Brain microvascular endothelial cell (primary cell): Measurements from ENCODE around the gene ANP32B.

ENCODE experiments used
- DNase-seq: peaks from one replicate; pipeline ENCODE4 v3.0.0-alpha.2; 2020
- H3K27ac ChIP-seq: fragments of 250-450 bp; sonication (Bioruptor Pico); 2 replicates; pipeline ENCODE4 v1.5.1; 2020; ENCODE audit warnings: mild to moderate bottlenecking, moderate library complexity
- H3K27me3 ChIP-seq: fragments of 250-450 bp; sonication (Bioruptor Pico); replicated peaks from 2 replicates; pipeline ENCODE4 v1.5.1; 2020; ENCODE audit warnings: mild to moderate bottlenecking
- H3K36me3 ChIP-seq: fragments of 250-450 bp; sonication (Bioruptor Pico); replicated peaks from 2 replicates; pipeline ENCODE4 v1.5.1; 2020; ENCODE audit warnings: mild to moderate bottlenecking
- H3K4me3 ChIP-seq: 2 replicates; pipeline ENCODE4 v1.5.1; 2011; ENCODE audit warnings: low read depth, mild to moderate bottlenecking, control low read depth, low read length, moderate library complexity
- in situ Hi-C: cut with HindIII; loops from 2 replicates; pipeline ENCODE4 v1.10.0; 2017; ENCODE audit warnings: low sequenced_read_pairs, low pct_ligation_motif_present
- TF ChIP-seq, protein P1 (sequence below): IDR thresholded peaks from 2 replicates; pipeline ENCODE4 v1.5.1; 2011; ENCODE audit warnings: low read depth, mild to moderate bottlenecking, moderate library complexity, low read length, control low read depth, inconsistent platforms; ENCODE audit errors: missing control alignments

The ANP32B gene

DNA sequence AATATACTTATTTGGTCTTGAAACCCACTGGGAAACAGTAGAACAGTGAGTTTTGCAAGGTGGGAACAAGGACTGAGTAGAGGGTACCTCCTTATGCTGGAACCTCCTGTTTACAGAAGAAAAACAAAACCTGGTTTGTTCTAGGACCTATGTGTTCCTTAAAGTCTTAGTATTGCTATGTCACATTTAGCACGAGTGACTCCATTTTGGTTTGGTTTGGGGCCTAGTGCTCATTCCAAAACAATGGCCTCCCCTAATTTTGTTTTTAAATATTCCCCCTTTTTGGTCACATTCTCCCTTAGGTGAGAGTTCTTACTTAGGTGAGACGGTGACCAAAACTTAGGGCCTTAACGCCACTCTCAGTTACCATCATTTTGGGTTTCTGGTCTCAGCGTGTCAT, 67.2 kb downstream of the ANP32B start:
- H3K36me3 ChIP-seq, result no peaks in the 10 kb centered on the region
- no peak for DNase-seq
- H3K27ac ChIP-seq, result no peak overlapping the region
- TF ChIP-seq, protein P1, sequence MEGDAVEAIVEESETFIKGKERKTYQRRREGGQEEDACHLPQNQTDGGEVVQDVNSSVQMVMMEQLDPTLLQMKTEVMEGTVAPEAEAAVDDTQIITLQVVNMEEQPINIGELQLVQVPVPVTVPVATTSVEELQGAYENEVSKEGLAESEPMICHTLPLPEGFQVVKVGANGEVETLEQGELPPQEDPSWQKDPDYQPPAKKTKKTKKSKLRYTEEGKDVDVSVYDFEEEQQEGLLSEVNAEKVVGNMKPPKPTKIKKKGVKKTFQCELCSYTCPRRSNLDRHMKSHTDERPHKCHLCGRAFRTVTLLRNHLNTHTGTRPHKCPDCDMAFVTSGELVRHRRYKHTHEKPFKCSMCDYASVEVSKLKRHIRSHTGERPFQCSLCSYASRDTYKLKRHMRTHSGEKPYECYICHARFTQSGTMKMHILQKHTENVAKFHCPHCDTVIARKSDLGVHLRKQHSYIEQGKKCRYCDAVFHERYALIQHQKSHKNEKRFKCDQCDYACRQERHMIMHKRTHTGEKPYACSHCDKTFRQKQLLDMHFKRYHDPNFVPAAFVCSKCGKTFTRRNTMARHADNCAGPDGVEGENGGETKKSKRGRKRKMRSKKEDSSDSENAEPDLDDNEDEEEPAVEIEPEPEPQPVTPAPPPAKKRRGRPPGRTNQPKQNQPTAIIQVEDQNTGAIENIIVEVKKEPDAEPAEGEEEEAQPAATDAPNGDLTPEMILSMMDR, result no peak
- no peaks in the 10 kb centered on the region for H3K27me3 ChIP-seq
- H3K4me3 ChIP-seq, result no peak overlapping the region
- in situ Hi-C loops, result no loop called here

DNA sequence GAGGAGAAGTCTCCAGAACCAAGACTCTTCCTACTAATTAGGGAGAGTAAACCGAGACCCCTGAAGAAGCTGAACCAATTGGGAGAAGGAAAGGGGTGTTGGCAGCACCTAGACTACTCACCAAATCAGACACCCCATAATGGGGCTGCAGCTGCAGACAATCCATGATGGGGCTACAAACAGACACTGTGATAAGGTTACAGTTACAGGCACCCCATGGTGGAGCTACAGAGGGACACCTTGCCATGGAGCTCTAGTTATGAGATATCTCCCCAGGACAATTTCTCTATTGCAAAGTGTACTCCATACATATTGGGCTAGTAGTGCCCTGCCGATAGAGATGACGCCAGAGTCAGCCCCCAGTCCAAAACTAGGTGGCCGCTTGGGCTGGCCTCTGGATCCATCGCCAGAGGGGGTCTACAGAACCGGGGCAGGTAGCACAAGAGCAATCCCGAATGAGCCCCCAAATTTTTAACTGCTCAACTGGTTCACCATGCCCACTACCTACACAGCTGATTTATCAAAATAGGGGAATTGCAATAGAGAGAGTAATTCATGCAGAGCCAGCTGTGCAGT, 71.3 kb downstream of the ANP32B start:
- TF ChIP-seq, protein P1, result no peak
- Histone ChIP-seq H3K4me3 (no peak overlapping the region), H3K27me3 (no peaks in the 10 kb centered on the region), H3K27ac (no peak overlapping the region), H3K36me3 (no peaks in the 10 kb centered on the region)
- in situ Hi-C loops, result no loop called here
- no peak for DNase-seq

DNA sequence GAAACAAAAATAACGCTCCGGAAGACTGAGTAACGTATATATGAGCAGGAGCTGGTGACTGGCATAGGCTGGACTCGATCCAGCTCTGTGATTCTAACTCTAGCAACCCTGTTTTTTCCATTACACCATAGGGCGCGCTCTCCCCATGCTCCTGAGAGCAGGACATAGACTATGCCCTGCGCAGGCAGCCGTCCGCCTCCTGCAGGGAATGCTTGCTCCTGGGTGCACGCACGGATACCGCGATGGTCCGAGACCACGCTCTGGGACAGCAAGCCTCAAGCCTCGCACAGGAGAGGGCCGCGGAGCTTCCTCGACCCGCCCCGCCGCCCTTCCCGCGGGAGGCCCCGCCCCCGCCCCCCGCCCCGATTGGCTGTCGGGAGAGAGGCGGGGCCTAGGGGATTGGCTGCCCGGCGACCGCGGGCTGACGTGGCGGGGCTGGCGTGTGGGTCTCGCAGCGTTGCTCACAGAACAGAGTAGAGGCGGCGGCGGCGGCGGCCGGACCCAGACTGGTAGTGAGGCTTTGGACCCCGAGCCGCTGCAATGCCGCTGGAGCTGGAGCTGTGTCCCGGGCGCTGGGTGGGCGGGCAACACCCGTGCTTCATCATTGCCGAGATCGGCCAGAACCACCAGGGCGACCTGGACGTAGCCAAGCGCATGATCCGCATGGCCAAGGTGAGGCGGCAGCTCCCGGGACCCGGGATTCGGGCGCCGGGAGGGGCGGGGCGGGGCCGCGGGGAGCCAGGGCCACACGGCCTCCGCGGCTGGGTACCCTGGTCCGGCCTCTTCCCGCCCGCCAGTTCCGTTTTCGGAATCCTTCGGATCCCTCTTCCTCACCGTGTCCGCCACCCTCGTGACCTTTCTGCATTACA, 73.4 kb downstream of the ANP32B start, which contains the start of gene NANS:
Gene NANS, plus strand, starts transcription at position 464 of the 869 bp plus-strand sequence. Its CDS starts 77 bp downstream, at position 541.
- no peaks in the 10 kb centered on the region for H3K27me3 ChIP-seq
- no peaks in the 10 kb centered on the region for H3K36me3 ChIP-seq
- TF ChIP-seq, protein P1, result peak; percentile 24
- peak within 1 kb of the TSS; percentile 84 for H3K4me3 ChIP-seq
- H3K27ac ChIP-seq, result peak within 1 kb of the TSS; percentile 82
- peak; percentile 96 for DNase-seq
- in situ Hi-C loops, result no loop called here

DNA sequence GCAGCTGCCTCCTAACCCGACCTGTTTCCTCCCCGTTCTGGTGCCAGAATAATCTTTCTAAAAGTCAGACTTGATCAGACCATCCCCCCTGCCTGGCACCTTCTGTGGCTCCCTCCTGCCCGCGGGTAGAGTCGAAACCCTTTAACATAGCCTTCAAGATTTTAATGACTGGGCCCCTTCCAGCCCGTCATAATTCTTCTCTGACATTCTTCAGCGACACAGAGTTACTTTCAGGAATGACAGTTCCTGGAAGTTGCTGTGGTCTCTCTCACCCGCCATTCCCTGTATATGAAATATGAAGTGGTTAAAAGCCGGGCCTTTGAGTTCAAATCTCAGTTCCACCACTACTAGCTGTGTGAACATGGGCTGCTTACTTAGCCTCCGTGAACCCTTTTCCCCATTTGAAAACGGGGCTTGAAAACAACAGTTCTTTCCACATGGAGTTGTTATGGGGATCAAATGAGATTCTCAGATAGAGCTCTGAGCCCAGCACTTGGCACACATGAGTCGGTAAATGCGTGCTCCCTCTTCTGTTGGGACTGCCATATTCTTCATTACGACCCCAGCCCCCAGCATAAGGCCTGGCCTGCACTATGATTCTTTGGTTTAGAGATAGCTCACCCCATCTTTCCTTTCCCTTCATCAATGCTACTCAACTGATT, 74.1 kb downstream of the ANP32B start:
- Histone ChIP-seq H3K27me3 (no peaks in the 10 kb centered on the region), H3K4me3 (peak overlapping the region; percentile 84), H3K27ac (peak overlapping the region; percentile 82), H3K36me3 (peaks cover 6% of the 10 kb centered on the region)
- in situ Hi-C loops, result no loop called here
- no peak for DNase-seq
- TF ChIP-seq, protein P1, result no peak

DNA sequence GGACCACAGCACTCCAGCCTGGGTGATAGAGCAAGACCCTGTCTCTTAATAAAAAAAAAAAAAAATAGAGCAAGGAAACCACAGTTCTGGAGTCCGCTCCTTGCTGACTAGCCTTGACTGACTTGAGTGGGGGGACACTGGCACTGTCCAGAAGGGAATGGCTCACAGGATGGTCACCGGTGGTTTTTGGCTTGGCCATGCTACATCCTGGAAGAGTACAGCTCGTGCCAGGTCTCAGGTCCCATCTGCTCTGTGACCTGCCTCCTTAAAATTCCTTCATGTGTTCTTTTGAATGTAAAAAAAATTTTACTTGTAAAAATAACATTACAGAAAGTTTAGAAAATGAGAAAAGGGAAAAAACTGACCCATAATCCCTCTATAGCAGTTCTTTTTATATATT, 79.0 kb downstream of the ANP32B start:
- in situ Hi-C loops, result no loop called here
- H3K36me3 ChIP-seq, result peaks cover 46% of the 10 kb centered on the region
- no peak overlapping the region for H3K27ac ChIP-seq
- no peak overlapping the region for H3K4me3 ChIP-seq
- DNase-seq, result no peak
- TF ChIP-seq, protein P1, result no peak
- no peaks in the 10 kb centered on the region for H3K27me3 ChIP-seq
